ENCODE measurements around the gene OTOP3. TPM values are rescaled to one million over a fixed set of nuclear protein-coding genes. Genes with fewer than 3 reads are reported as not detected.

OTOP3 gene
- total RNA-seq, 1 experiment from 2014 or later: not detected

- no peak for DNase-seq
Observed at GRCh38 chr17:74924250-74924948, 11.3 kb upstream of the OTOP3 start, which contains the start of gene OTOP2. TSS of gene OTOP2 (plus strand) at chr17:74924273. CDS start at chr17:74924633, 360 bp downstream.

More at GRCh38 chr17:74924250-74924948, 11.3 kb upstream of the OTOP3 start, which contains the start of gene OTOP2:
- peaks cover 5% of the 10 kb centered on the region for H3K23me2 ChIP-seq (ENCODE audit: insufficient read length, low read depth, low read length, poor library complexity, severe bottlenecking)
- no peak within 1 kb of the TSS for H4K91ac ChIP-seq (ENCODE audit: insufficient read length, low read depth, low read length)
- H3K79me2 ChIP-seq (ENCODE audit: insufficient read depth, low read length): no peaks in the 10 kb centered on the region
- H3K9ac ChIP-seq (ENCODE audit: extremely low read depth, insufficient read length, low read length): no peak within 1 kb of the TSS
- no peaks in the 10 kb centered on the region for H3K79me1 ChIP-seq (ENCODE audit: insufficient read depth, low read depth, low read length, poor library complexity, severe bottlenecking)
- no peak within 1 kb of the TSS for H3K18ac ChIP-seq (ENCODE audit: insufficient read length, low read depth, low read length)
- Mint-ChIP-seq H3K27me3 (ENCODE audit: low read depth) (peaks cover 86% of the 10 kb centered on the region), H3K9me3 (peaks cover 0 to 5% of the 10 kb centered on the region in 2 experiments; a peak in 2 of 5 replicates), H3K27ac (no peak within 1 kb of the TSS), H3K4me3 (peak within 1 kb of the TSS; percentile 60 to 80), H3K36me3 (ENCODE audit: insufficient read depth in 1 of 3, low read depth in 3 of 3) (no peaks in the 10 kb centered on the region), H3K4me1 (peaks cover 15 to 26% of the 10 kb centered on the region in 2 experiments)
- H3K27ac ChIP-seq (ENCODE audit: insufficient read length, low read depth, low read length): no peak within 1 kb of the TSS
- no peaks in the 10 kb centered on the region for H4K20me1 ChIP-seq (ENCODE audit: control insufficient read depth, insufficient read depth, insufficient read length)
- H3K4me2 ChIP-seq (ENCODE audit: insufficient read depth, insufficient read length, low read length): peak within 1 kb of the TSS; percentile 72
- no peak within 1 kb of the TSS for H2AFZ ChIP-seq (ENCODE audit: low read length)
- TF ChIP-seq CTCF (conservative IDR thresholded peaks at IDR 0.05): no peak
- H3K23ac ChIP-seq (ENCODE audit: insufficient read length, low read depth, low read length): no peak within 1 kb of the TSS
- WGBS (ENCODE audit: extremely low coverage, insufficient read length, low lambda C conversion rate): no CpG with 5 or more reads among the region's 54 CpGs
- H3K27me3 ChIP-seq (ENCODE audit: insufficient read depth, low read length): peaks cover 43% of the 10 kb centered on the region
- H3K4me1 ChIP-seq (ENCODE audit: insufficient read depth, low read length): no peaks in the 10 kb centered on the region
- no peak within 1 kb of the TSS for H2BK20ac ChIP-seq (ENCODE audit: low read depth, low read length, poor library complexity, severe bottlenecking)
- no peak within 1 kb of the TSS for H3K4ac ChIP-seq (ENCODE audit: low read depth, low read length)
- no peak within 1 kb of the TSS for H4K5ac ChIP-seq (ENCODE audit: insufficient read length, low read depth, low read length)
- no peak within 1 kb of the TSS for H2BK12ac ChIP-seq (ENCODE audit: insufficient read length, low read depth, low read length)
- no peak within 1 kb of the TSS for H2BK120ac ChIP-seq (ENCODE audit: low read depth, low read length, poor library complexity, severe bottlenecking)
- no peak within 1 kb of the TSS for H3T11ph ChIP-seq (ENCODE audit: low read length)
- H2BK15ac ChIP-seq (ENCODE audit: low read depth, low read length): no peak within 1 kb of the TSS
- H2AK5ac ChIP-seq (ENCODE audit: insufficient read length, low read length): no peak within 1 kb of the TSS
- H3K56ac ChIP-seq (ENCODE audit: insufficient read length, low read depth, low read length): no peak within 1 kb of the TSS
- H3K14ac ChIP-seq (ENCODE audit: insufficient read depth, low read length): peak within 1 kb of the TSS; percentile 38; the same call in 1 of the 2 replicates
- no peak within 1 kb of the TSS for H2BK5ac ChIP-seq (ENCODE audit: insufficient read length, low read length)
- H4K8ac ChIP-seq (replicated peaks; ENCODE audit: insufficient read length, low read depth, low read length): no peak within 1 kb of the TSS
- H3K9me3 ChIP-seq (ENCODE audit: control insufficient read depth, low read depth, low read length): no peaks in the 10 kb centered on the region

All from H9 (cell line).